Ovary (tissue), 9 donors: ENCODE data around the gene PFDN5. TPM values are rescaled to one million over a fixed set of nuclear protein-coding genes. Genes with fewer than 3 reads are reported as not detected.
A peak's percentile ranks its signal among the peaks of the same experiment; 100 is the strongest.

Experiments
- DNase-seq, 5 donors: peaks; one replicate each; pipeline ENCODE4 v3.0.0-alpha.2; 2019 to 2020
- H3K27ac ChIP-seq, 2 donors: fragments of 200-600 bp; one replicate each; pipeline versions ENCODE4 v1.5.1 to v1.8.0; 2019 to 2022
- H3K27me3 ChIP-seq: fragments of 200-600 bp; one replicate; pipeline ENCODE4 v1.8.0; 2022
- H3K36me3 ChIP-seq: fragments of 200-600 bp; sonication (generic); one replicate; pipeline ENCODE4 v1.5.1; 2019
- H3K4me1 ChIP-seq: one replicate; pipeline ENCODE4 v1.8.1; 2013; ENCODE audit warnings: mild to moderate bottlenecking, moderate library complexity; ENCODE audit not compliant: insufficient read depth
- H3K4me3 ChIP-seq: fragments of 200-600 bp; sonication (generic); one replicate; pipeline ENCODE4 v1.5.1; 2017
- H3K9me3 ChIP-seq, 2 donors: fragments of 200-600 bp in 1 of 2; sonication (generic) in 1 of 2; one replicate each; pipeline versions ENCODE4 v1.5.1 to v1.8.1; 2013 to 2019; ENCODE audit warnings: mild to moderate bottlenecking in 1 of 2, moderate library complexity in 1 of 2
- CTCF ChIP-seq, 3 donors: fragments of 450-650 bp in 2 of 3; fragments of 200-600 bp in 1 of 3; IDR thresholded peaks; one replicate each; pipeline versions ENCODE4 v1.5.1 to v1.8.0; 2016 to 2022; ENCODE audit warnings: antibody characterized with exemption in 3 of 3, mild to moderate bottlenecking in 1 of 3
- EP300 ChIP-seq: sonication (generic); formaldehyde crosslinking; IDR thresholded peaks from one replicate; pipeline ENCODE4 v1.6.1; 2017; ENCODE audit warnings: antibody characterized with exemption
- POLR2A ChIP-seq: fragments of 450-650 bp; IDR thresholded peaks from one replicate; pipeline ENCODE4 v1.6.1; 2017; ENCODE audit warnings: antibody characterized with exemption, mild to moderate bottlenecking, moderate library complexity
- WGBS, 3 donors: extraction: QIAGEN DNeasy Blood & Tissue Kit in 1 of 3; methylation state at CpG; one replicate each; pipeline versions ENCODE4 v1.1.5 to v1.1.7; 2013 to 2017; 5-methylcytosine and 5-hydroxymethylcytosine counted together
- intact Hi-C, 4 donors: fragments of 100-400 bp; cut with DNase I; formaldehyde crosslinking; loops; one replicate each; pipeline versions ENCODE4 v1.11.0 to v1.15.1; 2022 to 2023
- polyA plus RNA-seq, 2 donors: library from polyadenylated mRNA; stranded (reverse); fragments of 200-250 nt in 1 of 2; fragments of 350-450 nt in 1 of 2; fragmentation: Illumina TruSeq in 1 of 2; extraction: RNeasy Lipid Tissue Mini Kit (QIAGEN cat#74804) in 1 of 2; gene quantifications; one replicate each; pipeline ENCODE4 v1.2.3, GENCODE V29; 2013 to 2014
- total RNA-seq, 7 donors: library from RNA; depleted of rRNA in 2 of 7; stranded (reverse); fragments of >200 nt in 2 of 7; fragmentation: NEBNext Ultra II Directional in 3 of 7; extraction: Animal tissue kit (Norgen Biotek cat#: 25700) in 3 of 7; gene quantifications; one replicate each; pipeline versions ENCODE4 v1.1.0 to v1.2.4, GENCODE V29; 2016 to 2023
- donor health status: DM: no; HTN: no; CAD: no; lungs with moderate emphysema.
- donor health status: DM: no; HTN: no; CAD: no.
- donor health status: Bipolar disorder and iron deficiency.
- donor health status: DM: yes; HTN: yes; CAD: no.
- donor health status: DM: no; HTN: no; CAD: no.
- donor health status: DM: yes; HTN: yes; CAD: no.

PFDN5 gene
- total and polyA plus RNA-seq, 9 donors = 603 to 1,792 (median 954) TPM

- H3K27ac ChIP-seq = no peak overlapping the region
- DNase-seq = no peak
- intact Hi-C loops = no loop called here
Observed at GRCh38 chr12:53268630-53269562, 26.4 kb upstream of the PFDN5 start.

GRCh38 chr12:53274445-53274844, 20.9 kb upstream of the PFDN5 start:
- DNase-seq = no peak
- Histone ChIP-seq H3K27me3 (no peaks in the 10 kb centered on the region), H3K9me3 (no peaks in the 10 kb centered on the region), H3K4me3 (no peak overlapping the region), H3K36me3 (no peaks in the 10 kb centered on the region), H3K4me1 (no peaks in the 10 kb centered on the region), H3K27ac (no peak overlapping the region)
- intact Hi-C loops = no loop called here
- 94 to 97% (median 97%) methylated on average over 5 of the region's 5 CpGs for WGBS, 3 donors
- no peak for TF ChIP-seq CTCF (IDR thresholded peaks at IDR 0.05)
- no peak for TF ChIP-seq POLR2A
- no peak for TF ChIP-seq EP300

More at GRCh38 chr12:53268630-53269562, 26.4 kb upstream of the PFDN5 start:
- H3K9me3 ChIP-seq = no peaks in the 10 kb centered on the region
- peaks cover 5% of the 10 kb centered on the region for H3K4me1 ChIP-seq
- TF ChIP-seq POLR2A = no peak
- no peak for TF ChIP-seq CTCF (IDR thresholded peaks at IDR 0.05)
- no peak for TF ChIP-seq EP300
- 52 to 55% (median 53%) methylated on average over 20 of the region's 20 CpGs for WGBS, 3 donors
- peak overlapping the region; percentile 51 for H3K4me3 ChIP-seq
- no peaks in the 10 kb centered on the region for H3K36me3 ChIP-seq
- H3K27me3 ChIP-seq = no peaks in the 10 kb centered on the region

- intact Hi-C loops = no loop called here
- no peak for DNase-seq
- Histone ChIP-seq H3K27ac (no peak overlapping the region), H3K27me3 (no peaks in the 10 kb centered on the region), H3K4me1 (no peaks in the 10 kb centered on the region), H3K9me3 (no peaks in the 10 kb centered on the region), H3K36me3 (no peaks in the 10 kb centered on the region), H3K4me3 (no peak overlapping the region)
- 93 to 97% (median 97%) methylated on average over 11 of the region's 11 CpGs for WGBS, 3 donors
- TF ChIP-seq CTCF (IDR thresholded peaks at IDR 0.05) (no peak), POLR2A (no peak), EP300 (no peak)
Observed at GRCh38 chr12:53276511-53276910, 18.8 kb upstream of the PFDN5 start.

- H3K27ac ChIP-seq = no peak overlapping the region
- no peaks in the 10 kb centered on the region for H3K4me1 ChIP-seq
- intact Hi-C loops = no loop called here
- TF ChIP-seq POLR2A (no peak), EP300 (no peak), CTCF (IDR thresholded peaks at IDR 0.05) (no peak)
- H3K9me3 ChIP-seq = no peaks in the 10 kb centered on the region
- 82 to 93% (median 84%) methylated on average over 9 of the region's 9 CpGs for WGBS, 3 donors
- no peaks in the 10 kb centered on the region for H3K36me3 ChIP-seq
- no peaks in the 10 kb centered on the region for H3K27me3 ChIP-seq
- DNase-seq = no peak
- H3K4me3 ChIP-seq = no peak overlapping the region
Observed at GRCh38 chr12:53277981-53278380, 17.4 kb upstream of the PFDN5 start.
